ENCODE measurements around the gene PLEKHA6.

Gene PLEKHA6

DNA sequence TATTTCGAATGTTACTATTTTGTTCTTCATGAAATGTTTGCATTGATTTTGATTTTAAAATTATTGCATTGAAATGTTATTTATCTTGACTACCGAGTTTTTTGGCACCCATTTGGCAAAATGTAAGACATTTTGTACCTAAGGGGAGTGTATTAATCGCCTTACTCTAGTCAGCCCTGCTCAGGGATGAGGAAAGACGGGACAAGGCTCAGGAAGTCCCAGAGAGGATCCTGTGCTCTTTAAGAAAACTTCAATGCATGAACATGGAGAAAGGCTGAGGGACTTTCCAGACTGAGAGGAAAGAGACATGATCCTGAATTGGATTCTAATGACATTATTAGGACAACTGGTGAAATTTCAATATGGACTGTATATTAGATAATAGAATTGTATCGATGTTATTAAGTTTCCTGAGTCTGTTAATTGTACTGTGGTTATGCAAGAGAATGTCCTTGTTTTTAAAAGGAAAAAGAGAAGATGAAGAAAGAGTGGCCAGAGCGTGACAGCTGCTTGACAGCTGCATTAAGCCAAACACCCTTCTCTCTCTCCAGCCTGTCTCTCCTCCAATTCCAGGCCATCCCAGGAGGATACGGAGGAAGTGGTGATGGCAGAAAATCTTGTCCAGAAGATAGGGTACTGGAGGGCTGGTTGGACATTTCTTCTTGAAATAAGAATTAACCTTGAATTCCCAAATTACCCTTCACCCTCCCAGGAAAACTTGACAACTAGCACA is 66.0 kb downstream of the PLEKHA6 start:
- no peaks in the 10 kb centered on the region for H4K20me1 ChIP-seq (ENCODE audit: control insufficient read depth, insufficient read depth, low read depth, low read length)
- H3K9me2 ChIP-seq (replicated peaks; ENCODE audit: control insufficient read depth, low read length): no peaks in the 10 kb centered on the region
- no peak overlapping the region for H3K27ac ChIP-seq (ENCODE audit: low read depth, low read length)
- no peak overlapping the region for H3K4me2 ChIP-seq (ENCODE audit: low read length)
- H3K4me1 ChIP-seq (ENCODE audit: control insufficient read depth, low read length): no peaks in the 10 kb centered on the region
- no peaks in the 10 kb centered on the region for H3K79me2 ChIP-seq (ENCODE audit: control insufficient read depth, low read length)
- no peaks in the 10 kb centered on the region for H3K36me3 ChIP-seq (ENCODE audit: control insufficient read depth, low read length)
- no peaks in the 10 kb centered on the region for H3F3A ChIP-seq (ENCODE audit: control insufficient read depth, insufficient read depth)
- no peak overlapping the region for H3K4me3 ChIP-seq (ENCODE audit: low read length)
- TF ChIP-seq, protein P1, sequence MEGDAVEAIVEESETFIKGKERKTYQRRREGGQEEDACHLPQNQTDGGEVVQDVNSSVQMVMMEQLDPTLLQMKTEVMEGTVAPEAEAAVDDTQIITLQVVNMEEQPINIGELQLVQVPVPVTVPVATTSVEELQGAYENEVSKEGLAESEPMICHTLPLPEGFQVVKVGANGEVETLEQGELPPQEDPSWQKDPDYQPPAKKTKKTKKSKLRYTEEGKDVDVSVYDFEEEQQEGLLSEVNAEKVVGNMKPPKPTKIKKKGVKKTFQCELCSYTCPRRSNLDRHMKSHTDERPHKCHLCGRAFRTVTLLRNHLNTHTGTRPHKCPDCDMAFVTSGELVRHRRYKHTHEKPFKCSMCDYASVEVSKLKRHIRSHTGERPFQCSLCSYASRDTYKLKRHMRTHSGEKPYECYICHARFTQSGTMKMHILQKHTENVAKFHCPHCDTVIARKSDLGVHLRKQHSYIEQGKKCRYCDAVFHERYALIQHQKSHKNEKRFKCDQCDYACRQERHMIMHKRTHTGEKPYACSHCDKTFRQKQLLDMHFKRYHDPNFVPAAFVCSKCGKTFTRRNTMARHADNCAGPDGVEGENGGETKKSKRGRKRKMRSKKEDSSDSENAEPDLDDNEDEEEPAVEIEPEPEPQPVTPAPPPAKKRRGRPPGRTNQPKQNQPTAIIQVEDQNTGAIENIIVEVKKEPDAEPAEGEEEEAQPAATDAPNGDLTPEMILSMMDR (IDR thresholded peaks at IDR 0.05; ENCODE audit: low read depth, low read length, poor library complexity, severe bottlenecking): no peak
- TF ChIP-seq EZH2phosphoT487 (IDR thresholded peaks at IDR 0.05; ENCODE audit: borderline replicate concordance, low read length): no peak
- H3K27me3 ChIP-seq (ENCODE audit: control insufficient read depth, low read length): peaks cover 47% of the 10 kb centered on the region
- no peaks in the 10 kb centered on the region for H3K9me3 ChIP-seq (ENCODE audit: control insufficient read depth, insufficient read depth, low read length)

DNA sequence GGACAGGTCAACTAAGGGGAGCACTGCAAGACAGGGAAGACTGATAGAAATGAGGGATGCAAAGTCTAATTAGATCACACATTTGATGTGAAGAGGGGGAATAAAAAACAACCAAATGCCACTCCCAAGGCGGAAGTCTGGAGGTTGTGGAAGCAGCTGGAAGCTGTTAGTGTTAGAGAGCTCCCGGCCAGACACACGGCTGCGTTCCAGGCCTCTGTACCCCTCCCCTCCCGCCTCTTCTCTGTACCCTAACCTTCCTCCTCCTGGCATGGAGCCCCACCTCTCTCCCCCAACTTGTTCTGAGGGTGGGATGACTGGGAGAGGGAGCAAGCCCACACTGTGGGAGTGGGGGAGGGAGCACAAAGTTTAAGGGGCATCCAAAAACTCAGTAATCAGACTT is 67.0 kb downstream of the PLEKHA6 start:
- H4K20me1 ChIP-seq (ENCODE audit: control insufficient read depth, insufficient read depth, low read depth, low read length): no peaks in the 10 kb centered on the region
- no peak overlapping the region for H3K4me2 ChIP-seq (ENCODE audit: low read length)
- H3K4me1 ChIP-seq (ENCODE audit: control insufficient read depth, low read length): no peaks in the 10 kb centered on the region
- H3K4me3 ChIP-seq (ENCODE audit: low read length): no peak overlapping the region
- H3K79me2 ChIP-seq (ENCODE audit: control insufficient read depth, low read length): no peaks in the 10 kb centered on the region
- H3K27ac ChIP-seq (ENCODE audit: low read depth, low read length): no peak overlapping the region
- no peaks in the 10 kb centered on the region for H3F3A ChIP-seq (ENCODE audit: control insufficient read depth, insufficient read depth)
- no peaks in the 10 kb centered on the region for H3K9me2 ChIP-seq (replicated peaks; ENCODE audit: control insufficient read depth, low read length)
- H3K36me3 ChIP-seq (ENCODE audit: control insufficient read depth, low read length): no peaks in the 10 kb centered on the region
- no peaks in the 10 kb centered on the region for H3K9me3 ChIP-seq (ENCODE audit: control insufficient read depth, insufficient read depth, low read length)
- peaks cover 50% of the 10 kb centered on the region for H3K27me3 ChIP-seq (ENCODE audit: control insufficient read depth, low read length)
- TF ChIP-seq EZH2phosphoT487 (IDR thresholded peaks at IDR 0.05; ENCODE audit: borderline replicate concordance, low read length): no peak
- TF ChIP-seq, protein P1 (IDR thresholded peaks at IDR 0.05; ENCODE audit: low read depth, low read length, poor library complexity, severe bottlenecking): no peak

DNA sequence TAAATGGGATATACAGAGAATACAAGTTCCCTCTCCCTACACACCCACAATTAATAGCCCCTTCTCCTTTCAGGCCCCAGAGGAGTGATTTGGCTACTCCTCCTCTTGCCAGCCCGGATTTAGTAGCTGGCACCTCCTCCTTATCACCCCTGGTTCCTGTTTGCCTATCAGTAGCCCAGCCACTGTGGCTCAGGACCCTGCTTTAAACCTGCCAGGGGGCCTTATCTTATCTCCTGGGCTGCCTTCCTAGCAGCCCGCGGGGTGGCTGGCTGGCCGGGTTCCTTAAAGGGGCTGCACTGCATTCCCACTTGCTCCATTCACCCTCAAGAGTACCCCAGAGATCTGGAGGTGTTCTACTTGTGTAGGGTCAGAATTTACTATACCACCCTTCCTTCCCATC is 70.4 kb downstream of the PLEKHA6 start:
- no peaks in the 10 kb centered on the region for H3K9me2 ChIP-seq (replicated peaks; ENCODE audit: control insufficient read depth, low read length)
- peaks cover 65% of the 10 kb centered on the region for H3K27me3 ChIP-seq (ENCODE audit: control insufficient read depth, low read length)
- H3K79me2 ChIP-seq (ENCODE audit: control insufficient read depth, low read length): no peaks in the 10 kb centered on the region
- no peaks in the 10 kb centered on the region for H3K36me3 ChIP-seq (ENCODE audit: control insufficient read depth, low read length)
- TF ChIP-seq, protein P1 (IDR thresholded peaks at IDR 0.05; ENCODE audit: low read depth, low read length, poor library complexity, severe bottlenecking): no peak
- TF ChIP-seq EZH2phosphoT487 (IDR thresholded peaks at IDR 0.05; ENCODE audit: borderline replicate concordance, low read length): no peak
- peaks cover 11% of the 10 kb centered on the region for H3K4me1 ChIP-seq (ENCODE audit: control insufficient read depth, low read length)
- no peak overlapping the region for H3K27ac ChIP-seq (ENCODE audit: low read depth, low read length)
- 0 out of 2 replicates have a peak, but pooled peaks cover 3% of the 10 kb centered on the region for H4K20me1 ChIP-seq (ENCODE audit: control insufficient read depth, insufficient read depth, low read depth, low read length)
- H3K4me2 ChIP-seq (ENCODE audit: low read length): no peak overlapping the region
- no peaks in the 10 kb centered on the region for H3F3A ChIP-seq (ENCODE audit: control insufficient read depth, insufficient read depth)
- no peak overlapping the region for H3K4me3 ChIP-seq (ENCODE audit: low read length)
- no peaks in the 10 kb centered on the region for H3K9me3 ChIP-seq (ENCODE audit: control insufficient read depth, insufficient read depth, low read length)

All from DOHH2 (cell line).